Activated T-cell treated with anti-CD3 and anti-CD28 coated beads, Interleukin-2, amount 50 U/mL, for 48 hours (primary cell): ENCODE data around the gene TMPRSS9.
"Not testable (repeated sequence)": the region's sequence is repeated elsewhere in the genome, so short reads cannot be mapped to it uniquely, and the experiment has no call there.

ENCODE experiments used
- DNase-seq, 2 experiments: peaks; one replicate each; pipeline ENCODE4 v3.0.0-alpha.2; 2020

Gene TMPRSS9

DNA sequence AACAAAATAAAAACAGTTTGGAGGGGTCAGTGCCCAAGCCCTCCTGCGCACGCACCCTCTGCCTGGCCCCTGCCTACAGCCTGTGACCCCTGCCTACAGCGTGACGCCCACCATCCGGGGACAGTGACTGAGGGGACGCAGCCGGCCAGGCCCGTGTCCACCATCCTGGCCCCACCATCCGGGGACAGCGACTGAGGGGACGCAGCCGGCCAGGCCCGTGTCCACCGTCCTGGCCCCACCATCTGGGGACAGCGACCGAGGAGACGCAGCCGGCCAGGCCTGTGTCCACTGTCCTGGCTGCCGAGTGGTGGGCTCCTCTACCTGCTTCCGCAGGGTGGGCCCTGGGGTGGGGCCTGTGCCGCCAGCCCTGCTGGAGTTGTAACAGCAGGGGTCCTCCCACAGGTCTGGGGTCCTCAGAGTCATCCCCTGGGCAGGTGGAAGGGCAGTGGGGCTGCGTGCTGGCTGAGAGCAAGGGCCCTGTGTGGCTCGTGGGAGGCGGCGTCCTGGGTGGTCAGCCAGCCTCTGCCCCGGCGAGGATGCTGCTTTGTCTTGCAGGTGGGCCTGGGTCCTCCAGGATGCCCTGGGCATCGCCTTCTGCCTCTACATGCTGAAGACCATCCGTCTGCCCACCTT, 17.3 kb upstream of the TMPRSS9 start:
- DNase-seq: no peak

DNA sequence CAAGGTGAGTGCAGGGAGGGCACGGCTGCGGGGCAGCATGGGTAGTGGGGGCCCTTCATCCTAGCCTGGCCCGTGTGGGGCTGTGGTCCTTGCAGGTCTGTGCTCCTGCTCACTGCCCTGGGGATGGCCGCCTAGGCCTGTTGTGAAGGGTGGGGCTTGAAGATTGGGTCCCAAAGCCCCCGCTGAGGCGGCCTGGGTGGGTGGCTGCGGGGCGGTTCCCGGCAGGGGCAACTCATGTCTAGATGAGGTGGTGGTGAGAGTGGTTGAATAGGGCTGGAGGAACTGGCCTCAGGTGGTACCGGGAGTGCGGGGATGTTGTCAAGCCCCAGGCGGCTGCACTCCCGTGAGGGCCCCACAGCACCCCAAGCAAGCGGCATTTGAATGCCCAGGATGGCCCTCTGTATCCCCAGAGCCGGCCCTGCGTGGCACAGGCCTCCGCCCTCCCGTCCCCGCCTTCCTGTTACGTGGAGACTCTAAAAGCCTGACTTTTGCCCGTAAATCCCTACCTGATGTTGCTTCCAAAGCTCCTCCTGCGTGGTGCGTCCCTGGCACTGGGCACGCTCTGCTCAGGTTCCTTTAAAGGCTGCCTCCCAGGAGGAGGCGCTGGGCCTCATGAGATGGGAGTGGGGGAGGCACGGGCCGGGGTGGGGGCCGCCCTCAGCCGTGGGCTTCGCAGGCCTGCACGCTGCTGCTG, 16.6 kb upstream of the TMPRSS9 start:
- no peak for DNase-seq

DNA sequence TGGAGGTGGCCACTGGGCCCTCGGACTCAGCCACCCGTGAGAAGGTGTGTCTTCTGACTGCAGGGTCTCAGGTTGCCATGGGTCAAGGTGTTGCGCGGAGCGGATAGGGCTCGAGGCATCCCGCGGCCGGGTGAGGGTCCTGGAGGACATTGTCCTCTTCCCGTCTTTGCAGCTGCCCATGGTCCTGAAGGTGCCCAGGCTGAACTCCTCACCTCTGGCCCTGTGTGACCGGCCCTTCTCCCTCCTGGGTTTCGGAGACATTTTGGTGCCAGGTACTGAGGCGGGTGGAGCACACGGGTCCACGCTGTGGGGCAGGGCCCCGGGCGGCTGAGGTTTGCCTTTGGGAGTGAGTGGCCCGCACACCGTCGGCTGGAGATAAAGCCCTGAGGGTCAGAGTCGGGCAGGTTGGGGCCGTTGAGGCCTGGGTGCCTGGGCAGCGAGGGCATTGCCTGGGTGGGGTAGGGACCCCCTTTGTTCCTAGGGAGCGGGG, 15.6 kb upstream of the TMPRSS9 start:
- DNase-seq: no peak

DNA sequence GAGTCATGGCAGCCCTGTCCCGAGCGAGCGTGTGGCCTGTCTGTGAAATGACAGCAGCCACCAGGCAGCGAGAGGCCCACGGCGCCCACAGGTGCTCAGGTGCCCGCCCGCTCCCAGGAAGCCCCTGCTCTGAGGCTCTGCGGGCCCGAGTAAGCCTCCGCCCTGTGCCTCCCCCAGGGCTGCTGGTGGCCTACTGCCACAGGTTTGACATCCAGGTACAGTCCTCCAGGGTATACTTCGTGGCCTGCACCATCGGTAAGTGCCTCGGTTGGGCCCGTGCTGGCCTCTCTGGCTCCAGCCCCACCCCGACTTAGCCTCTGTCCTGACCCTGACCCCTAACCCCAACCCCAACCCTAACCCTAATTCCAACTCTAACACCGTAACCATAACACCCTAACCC, 15.0 kb upstream of the TMPRSS9 start:
- DNase-seq: no peak

DNA sequence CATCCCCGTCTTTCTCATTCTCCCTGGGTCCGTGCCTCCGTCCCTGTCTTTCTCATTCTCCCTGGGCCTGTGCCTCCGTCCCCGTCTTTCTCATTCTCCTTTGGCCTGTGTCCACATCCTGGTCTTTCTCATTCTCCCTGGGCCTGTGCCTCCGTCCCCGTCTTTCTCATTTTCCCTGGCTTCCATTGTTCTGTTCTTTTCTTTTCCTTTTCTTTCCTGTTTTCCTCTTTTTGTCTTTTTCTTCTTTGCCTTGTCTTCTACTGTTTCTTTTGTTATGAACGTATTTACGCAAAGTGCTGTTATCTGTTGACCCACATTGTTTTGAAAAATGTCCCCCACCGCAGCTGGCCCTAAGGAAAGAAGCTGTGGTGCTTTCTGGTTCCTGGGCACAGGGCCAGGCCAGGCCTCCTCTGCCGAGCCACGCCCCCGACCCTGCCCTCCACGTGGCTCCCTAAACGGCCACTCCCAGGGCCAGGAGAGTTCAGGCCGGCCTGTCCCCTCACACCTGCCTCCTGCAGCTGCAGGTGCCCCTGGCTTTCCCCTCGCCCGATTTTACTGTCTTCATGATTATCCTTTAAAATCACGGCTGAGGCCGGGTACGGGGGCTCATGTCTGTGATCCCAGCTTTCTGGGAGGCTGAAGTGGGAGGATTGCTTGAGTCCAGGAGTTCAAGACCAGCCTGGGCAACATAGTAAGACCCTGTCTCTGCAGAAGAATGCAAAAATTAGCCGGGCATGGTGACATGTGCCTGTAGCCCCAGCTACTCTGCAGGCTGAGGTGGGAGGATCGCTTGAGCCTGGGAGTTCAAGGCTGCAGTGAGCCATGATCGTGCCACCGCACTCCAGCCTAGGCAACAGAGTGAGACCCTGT, 14.0 kb upstream of the TMPRSS9 start:
- DNase-seq: no peak

DNA sequence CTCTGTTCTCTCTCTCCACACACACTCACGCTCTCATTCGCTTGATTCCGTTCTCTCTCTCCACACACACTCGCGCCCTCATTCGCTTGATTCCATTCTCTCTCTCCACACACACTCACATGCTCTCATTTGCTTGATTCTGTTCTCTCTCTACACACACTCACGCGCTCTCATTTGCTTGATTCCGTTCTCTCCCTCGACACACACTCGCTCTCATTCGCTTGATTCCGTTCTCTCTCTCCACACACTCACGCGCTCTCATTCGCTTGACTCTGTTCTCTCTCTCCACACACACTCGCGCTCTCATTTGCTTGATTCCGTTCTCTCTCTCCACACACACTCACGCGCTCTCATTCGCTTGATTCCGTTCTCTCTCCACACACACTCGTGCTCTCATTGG, 10.2 kb upstream of the TMPRSS9 start:
- not testable (repeated sequence) for DNase-seq

DNA sequence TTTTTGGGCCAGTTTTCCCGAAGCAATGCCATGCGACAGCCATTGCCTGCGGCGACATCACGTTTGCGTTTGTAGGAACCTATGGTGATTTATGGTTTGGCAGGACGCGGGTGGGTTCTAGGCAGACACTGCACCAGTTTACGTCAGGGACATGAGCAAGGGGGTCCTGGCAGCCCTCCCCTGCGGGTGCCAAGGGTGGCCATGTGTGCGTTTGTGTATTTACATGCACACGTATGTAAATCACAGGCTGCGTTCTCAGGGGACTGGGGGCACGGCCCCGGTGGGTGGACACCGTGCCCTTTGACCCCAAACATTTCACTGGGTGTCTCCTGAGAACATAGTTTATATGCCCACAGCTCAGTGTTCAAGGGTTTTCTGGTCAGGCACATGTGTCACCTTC, 9.4 kb upstream of the TMPRSS9 start:
- DNase-seq: no peak

DNA sequence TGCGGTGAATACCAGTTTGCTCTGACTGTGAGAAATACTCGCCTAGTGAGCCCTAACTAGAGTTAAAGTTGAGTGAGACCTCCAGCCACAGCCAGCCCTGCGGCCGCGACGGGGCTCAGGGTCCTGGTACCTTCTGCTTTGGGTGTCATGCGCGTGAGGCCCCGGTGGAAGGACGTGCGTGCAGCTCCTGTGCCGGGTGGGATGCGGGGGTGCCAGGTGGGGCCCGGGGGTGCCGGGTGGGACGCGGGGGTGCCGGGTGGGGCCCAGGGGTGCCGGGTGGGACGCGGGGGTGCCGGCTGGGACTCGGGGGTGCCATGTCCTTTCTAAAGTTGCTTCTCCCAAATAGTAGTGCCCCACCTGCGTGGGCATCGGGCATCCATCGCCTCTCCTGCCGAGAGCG, 8.5 kb upstream of the TMPRSS9 start:
- DNase-seq: no peak

DNA sequence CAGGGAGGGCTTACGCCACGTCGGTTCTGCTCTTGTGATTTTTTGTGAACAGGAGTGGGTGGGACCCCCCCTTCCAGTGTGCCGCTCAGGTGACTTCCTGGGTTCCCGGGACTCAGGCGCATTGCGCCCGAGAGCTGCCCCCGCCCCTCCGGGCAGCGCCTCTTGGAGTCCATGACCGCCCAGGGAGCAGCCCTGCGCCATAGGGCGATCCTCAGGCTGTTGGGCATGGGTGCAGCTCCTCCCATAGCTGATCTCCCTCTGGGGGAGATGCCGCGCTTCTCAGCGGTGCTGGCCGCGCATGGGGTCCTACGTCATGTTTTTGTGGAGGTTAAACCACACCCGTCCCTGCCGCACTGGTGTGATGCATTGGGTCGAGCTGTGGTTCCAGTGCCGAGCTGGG, 7.9 kb upstream of the TMPRSS9 start:
- DNase-seq: no peak

DNA sequence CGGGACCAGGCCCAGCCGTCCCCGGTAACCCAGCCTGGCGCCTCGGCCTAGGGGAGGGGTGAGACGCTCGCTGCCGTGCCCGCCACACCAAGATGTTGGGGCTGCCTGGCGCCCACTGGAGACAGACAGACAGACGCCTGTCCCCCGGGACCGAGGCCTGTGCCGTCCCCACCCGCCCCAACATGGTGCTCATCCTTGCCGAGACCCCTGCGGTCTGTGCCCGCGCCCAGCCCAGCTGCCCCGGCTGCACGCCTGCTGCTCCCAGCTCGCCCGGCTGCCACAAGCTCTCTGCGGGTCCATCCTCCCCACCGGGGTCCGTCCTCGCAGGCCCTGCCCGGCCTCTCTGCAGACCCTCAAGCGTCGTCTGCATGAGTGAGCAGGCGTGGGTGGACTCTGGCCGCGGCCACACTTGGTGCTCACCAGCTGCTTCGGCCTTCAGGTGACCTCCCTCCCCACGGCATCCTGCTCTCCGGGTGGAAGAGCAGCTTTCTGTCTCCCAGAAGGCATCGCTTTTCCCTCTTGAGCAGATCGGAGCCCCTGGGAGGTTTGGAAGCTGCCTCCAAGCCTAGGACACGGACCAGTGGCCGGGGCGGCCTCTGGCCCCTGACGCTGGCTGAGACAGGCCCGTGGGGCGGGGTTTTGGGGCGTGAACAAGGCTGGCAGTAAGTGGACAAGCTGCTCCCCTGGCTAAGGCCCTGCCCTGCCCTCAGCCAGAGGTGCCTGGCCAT, 6.7 kb upstream of the TMPRSS9 start:
- DNase-seq: no peak

DNA sequence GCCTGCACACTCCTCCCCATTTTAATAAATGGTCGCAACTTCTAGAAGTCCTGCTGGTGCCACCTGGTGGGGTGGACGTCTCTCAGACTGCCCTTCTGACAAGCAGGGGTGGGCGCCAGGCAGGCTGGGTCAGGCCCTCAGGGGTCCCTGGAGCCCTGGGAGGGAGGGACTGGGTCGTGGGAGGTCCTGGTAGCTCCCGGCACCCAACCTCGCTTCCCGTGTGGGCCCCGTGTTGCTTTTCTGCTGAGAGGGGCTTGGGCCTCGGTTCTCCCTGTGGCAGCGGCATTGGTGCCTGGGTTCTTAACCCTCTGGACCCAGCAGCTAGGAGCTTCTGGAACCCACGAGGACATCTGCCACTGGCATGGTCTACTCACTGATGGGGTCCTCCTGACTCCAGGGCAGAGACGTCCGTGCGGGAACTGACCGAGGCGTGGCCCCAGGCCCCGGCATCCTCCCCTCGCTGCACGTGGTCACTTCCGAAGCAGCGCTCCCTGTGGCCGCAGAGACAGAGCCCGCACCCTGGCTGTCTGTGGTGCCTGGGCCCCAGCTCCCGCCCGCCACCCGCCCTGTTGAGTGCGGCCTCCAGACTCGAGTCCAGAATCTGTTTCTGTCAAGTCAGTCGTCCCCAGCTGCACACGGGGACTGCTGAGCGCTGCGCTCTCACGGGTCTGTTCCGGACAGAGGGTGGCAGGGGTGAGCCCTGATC, 6.0 kb upstream of the TMPRSS9 start:
- no peak for DNase-seq

DNA sequence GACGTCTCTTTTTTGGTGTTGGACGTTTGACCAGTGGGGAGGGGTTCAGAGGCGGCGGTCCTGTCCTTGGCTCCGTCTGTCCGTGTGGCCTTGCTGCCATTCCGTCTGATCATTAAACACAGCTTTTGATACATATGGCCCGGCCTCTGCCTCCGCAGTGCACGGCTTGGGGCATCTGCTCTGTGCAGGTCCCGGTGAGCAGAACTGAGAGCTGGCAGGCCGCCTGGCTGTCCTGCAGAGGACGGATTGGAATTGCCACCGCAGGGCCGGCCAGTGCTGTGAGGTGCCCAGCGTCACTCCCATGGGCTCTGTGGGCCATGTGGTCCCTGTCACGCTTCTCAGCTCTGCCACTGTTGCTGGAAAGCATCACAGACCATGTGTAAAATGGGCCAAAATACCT, 5.4 kb upstream of the TMPRSS9 start:
- no peak for DNase-seq

DNA sequence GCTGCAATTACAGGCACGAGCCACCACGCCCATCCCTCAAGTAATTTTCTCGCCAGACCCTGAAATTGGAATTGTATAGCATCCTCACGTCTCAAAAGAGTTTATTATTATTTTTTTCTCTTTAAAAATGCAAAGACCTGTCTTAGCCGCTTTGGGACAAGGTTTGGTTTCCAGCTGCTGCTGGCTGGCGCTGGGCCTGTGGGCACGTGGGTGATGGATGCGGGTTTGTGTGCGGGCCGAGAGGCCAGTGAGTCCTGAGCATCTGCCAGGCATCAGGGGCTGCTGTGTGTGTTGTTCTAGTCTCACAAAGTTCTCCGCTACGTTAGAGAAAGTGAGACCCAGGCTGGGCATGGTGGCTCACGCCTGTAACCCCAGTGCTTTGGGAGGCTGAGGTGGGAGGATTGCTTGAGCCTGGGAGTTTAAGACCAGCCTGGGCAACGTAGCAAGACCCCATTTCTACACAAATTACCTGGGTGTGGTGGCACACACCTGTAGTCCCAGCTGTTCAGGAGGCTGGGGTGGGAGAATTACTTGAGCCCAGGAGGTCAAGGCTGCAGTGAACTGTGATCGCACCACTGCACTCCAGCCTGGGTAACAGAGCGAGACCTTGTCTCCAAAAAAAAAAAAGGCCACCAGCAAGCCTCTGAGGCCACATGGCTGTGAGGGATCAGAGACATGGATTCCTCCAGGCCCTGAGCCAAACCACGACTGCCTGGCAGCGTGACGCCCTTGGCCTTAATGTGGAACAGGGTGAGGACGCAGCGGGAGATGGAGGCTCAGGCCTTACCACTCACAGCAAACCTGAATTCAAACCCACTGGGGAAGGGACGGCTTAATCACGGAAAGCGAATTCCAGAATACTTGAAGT, 4.7 kb upstream of the TMPRSS9 start:
- DNase-seq: no peak

DNA sequence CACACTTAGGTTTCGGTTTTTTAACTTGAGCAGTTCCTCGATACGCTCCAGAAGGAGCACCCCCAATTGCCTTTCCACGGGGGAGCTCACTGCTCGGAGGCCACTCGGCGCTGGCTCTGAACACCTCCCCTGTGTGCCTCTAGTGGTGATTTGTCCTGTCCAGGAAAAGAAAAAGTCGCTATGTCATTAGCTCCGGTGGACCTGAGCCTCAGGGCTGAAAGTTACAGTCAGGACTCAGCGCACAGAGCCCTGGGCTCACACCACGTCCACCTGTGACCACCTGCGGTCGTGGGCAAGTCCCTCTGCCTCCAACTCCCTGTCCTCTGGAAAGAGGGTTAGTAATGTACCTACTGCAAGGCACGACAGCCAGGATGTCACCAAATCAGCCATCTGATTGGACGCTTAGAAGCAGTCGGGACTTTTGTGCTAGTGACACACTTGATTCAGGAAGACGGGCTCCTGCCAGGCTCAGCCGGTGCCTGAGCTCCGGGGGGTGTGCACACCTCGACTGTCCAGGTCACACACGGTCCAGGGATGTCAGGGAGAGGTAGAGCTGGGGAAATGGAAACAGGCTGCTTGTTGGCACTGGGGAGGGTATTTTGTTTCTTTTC, 3.9 kb upstream of the TMPRSS9 start:
- DNase-seq: no peak

DNA sequence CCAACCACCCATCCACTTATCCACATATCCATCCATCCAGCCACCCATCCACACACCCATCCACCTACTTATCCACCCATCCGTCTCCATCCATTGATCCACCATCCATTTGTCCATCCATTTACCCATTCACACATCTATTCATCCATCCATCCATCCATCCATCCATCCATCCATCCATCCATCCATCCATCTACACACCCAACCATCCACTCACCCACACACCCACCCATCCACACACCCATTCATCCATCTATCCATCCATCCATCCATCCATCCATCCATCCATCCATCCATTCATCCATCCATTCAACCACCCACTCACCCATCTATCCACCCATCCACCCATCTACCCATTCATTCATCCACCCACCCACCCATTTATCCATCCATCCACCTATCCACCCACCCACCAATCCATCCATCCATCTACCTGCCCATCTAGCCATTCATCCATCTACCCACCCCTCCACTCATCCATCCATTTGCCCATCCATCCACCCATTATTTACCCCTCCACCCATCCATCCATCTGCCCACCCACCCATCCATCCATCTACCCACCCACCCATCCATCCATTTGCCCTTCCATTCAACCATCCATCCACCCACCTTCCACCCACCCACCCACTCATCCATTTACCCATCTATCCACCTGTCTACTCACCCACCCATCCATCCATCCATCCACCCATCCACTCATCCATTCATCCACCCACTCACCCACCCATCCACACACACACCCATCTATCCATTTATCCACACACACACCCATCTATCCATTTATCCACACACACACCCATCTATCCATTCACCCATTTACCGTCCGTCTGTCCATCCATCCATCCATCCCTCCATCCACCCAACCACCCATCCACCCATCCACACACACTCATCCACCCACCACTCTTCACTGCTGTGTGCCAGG, 2.5 kb upstream of the TMPRSS9 start:
- no peak for DNase-seq

DNA sequence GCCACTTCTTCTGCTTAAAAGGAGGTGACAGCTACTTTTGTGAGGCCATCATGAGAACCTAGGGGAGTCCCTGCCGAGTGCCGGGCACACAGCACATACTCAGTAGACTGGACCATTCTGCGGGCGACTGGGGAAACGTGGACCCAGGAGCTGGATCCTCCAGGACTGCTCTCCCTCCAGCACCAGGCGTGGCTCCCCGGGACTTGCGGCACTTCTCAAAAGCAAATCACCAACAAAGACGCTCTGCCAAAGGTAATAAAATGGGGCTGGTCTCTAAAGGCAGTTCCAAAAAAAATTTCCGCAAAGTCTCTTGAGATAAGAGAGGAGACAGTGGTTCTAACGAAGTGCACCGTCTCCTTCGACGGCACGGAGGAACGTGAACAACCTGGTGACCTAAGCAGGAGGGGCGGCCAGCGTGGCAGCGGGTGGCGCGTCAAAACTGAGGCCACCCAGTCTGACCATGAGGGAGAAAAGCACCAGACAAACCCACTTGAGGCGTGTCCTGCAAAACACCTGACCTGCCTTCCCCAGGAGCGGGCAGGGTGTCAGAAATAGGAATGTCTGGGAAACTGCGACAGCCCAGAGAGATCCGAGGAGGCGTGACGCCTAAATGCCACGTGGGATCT, 1.4 kb upstream of the TMPRSS9 start:
- no peak for DNase-seq

DNA sequence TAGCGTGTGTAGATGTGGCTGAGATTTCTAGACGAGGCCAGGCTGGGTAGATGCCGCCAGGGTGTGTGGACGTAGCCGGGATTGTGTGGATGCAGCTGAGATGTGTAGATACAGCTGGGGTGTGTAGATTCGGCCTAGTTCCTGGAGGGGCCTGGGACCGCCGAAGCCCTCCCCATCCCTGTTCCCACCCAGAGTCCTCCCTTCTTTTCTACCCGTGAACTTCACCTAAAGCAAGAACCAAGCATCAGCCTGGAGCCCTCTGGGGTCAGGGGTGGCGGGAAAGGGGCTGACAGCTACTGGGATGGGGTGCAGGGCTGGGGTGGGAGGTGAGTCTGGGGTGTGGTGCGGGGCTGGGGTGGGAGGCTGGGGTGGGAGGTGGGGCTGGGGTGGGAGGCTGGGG, 768 bp downstream of the TMPRSS9 start:
- no peak for DNase-seq

DNA sequence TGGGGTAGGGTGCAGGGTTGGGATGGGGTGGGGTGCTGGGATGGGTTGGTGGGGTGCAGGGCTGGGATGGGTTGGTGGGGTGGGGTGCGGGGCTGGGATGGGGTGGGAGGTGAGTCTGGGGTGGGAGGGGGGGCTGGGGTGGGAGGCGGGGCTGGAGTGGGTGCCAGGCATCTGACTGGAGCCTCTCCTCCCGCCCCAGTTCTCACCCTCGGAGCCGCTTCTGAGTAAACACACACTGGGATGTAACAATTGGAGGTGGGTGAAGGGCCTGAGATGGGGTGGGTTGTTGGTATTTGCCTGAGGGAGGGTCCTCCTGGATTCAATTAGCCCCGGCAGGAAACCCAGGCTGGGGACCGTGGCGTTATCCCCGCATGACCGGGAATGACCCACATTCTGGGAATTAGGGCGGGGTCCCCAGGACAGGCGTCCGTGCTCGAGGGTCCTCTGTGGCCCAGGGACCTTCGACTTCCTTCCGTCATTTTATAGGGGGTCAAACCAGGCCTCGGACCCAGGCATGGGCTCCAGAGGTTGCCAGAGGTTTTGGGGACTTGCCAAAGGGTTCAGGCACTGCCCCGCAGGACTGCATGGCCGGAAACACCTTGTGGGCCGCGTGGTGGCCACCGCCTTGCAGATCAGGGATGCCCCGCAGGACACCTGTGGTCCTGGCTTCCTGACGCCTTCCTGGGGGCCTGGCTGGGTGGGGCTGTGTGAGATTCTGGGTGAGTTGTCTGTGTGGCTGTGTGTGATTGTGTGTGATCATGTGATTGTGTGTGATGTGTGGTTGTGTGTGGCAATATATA, 1.4 kb downstream of the TMPRSS9 start:
- DNase-seq: no peak
